Fibroblast of lung (primary cell): Measurements from ENCODE around the gene MAPKBP1.

Experiments used
- CTCF ChIP-seq, 2 donors: IDR thresholded peaks in 1 of 2; conservative IDR thresholded peaks in 1 of 2; 1 replicate in 1 of 2; 2 replicates in 1 of 2; pipeline ENCODE4 v1.5.1; 2011 to 2012; ENCODE audit warnings: low read length in 2 of 2, control low read depth in 1 of 2, inconsistent platforms in 1 of 2, low read depth in 1 of 2, mild to moderate bottlenecking in 1 of 2
- EZH2 ChIP-seq: IDR thresholded peaks from 2 replicates; pipeline ENCODE4 v1.5.1; 2012; ENCODE audit warnings: low read length, control low read depth, mild to moderate bottlenecking; ENCODE audit errors: missing control alignments

- no peak for TF ChIP-seq EZH2
- no peak for TF ChIP-seq CTCF (conservative IDR thresholded peaks at IDR 0.05 in 1 of 2, IDR thresholded peaks at IDR 0.05 in 1 of 2; ENCODE audit: low read depth in 1 of 2, low read length in 2 of 2)
Measured at GRCh38 chr15:41778521-41778920, 4.2 kb downstream of the MAPKBP1 start.
